Muscle layer of colon (tissue), 2 donors: ENCODE results near the gene TELO2.
"Not testable (repeated sequence)": the region's sequence is repeated elsewhere in the genome, so short reads cannot be mapped to it uniquely, and the experiment has no call there.

Source experiments
- H3K27ac ChIP-seq: one replicate; pipeline ENCODE4 v1.7.0; 2013; ENCODE audit warnings: low read depth, mild to moderate bottlenecking, low read length, moderate library complexity
- H3K27me3 ChIP-seq, 2 donors: one replicate each; pipeline ENCODE4 v1.7.0; 2013; ENCODE audit warnings: low read length in 2 of 2, mild to moderate bottlenecking in 2 of 2; ENCODE audit not compliant: insufficient read depth in 2 of 2, control insufficient read depth in 1 of 2
- H3K36me3 ChIP-seq: one replicate; pipeline ENCODE4 v1.7.0; 2013; ENCODE audit warnings: mild to moderate bottlenecking, low read length; ENCODE audit not compliant: insufficient read depth
- H3K4me1 ChIP-seq: one replicate; pipeline ENCODE4 v1.7.0; 2013; ENCODE audit warnings: mild to moderate bottlenecking, low read length; ENCODE audit not compliant: insufficient read depth
- H3K4me3 ChIP-seq, 2 donors: one replicate each; pipeline ENCODE4 v1.7.0; 2013; ENCODE audit warnings: low read length in 2 of 2, low read depth in 1 of 2, mild to moderate bottlenecking in 1 of 2, moderate library complexity in 1 of 2
- H3K9ac ChIP-seq: one replicate; pipeline ENCODE4 v1.7.0; 2013; ENCODE audit warnings: low read length
- H3K9me3 ChIP-seq: one replicate; pipeline ENCODE4 v1.7.0; 2013; ENCODE audit warnings: mild to moderate bottlenecking, low read length
- donor health status: abdominal sarcoma.
- donor health status: Adenocarcinoma of cecum.

TELO2 gene

GRCh38 chr16:1470481-1471251 is 22.5 kb upstream of the TELO2 start:
- H3K4me1 ChIP-seq: peaks cover 25% of the 10 kb centered on the region
- no peak overlapping the region for H3K27ac ChIP-seq
- H3K4me3 ChIP-seq: no peak overlapping the region
- H3K9me3 ChIP-seq: no peaks in the 10 kb centered on the region
- H3K27me3 ChIP-seq: no peaks in the 10 kb centered on the region
- no peak overlapping the region for H3K9ac ChIP-seq
- no peaks in the 10 kb centered on the region for H3K36me3 ChIP-seq

DNA sequence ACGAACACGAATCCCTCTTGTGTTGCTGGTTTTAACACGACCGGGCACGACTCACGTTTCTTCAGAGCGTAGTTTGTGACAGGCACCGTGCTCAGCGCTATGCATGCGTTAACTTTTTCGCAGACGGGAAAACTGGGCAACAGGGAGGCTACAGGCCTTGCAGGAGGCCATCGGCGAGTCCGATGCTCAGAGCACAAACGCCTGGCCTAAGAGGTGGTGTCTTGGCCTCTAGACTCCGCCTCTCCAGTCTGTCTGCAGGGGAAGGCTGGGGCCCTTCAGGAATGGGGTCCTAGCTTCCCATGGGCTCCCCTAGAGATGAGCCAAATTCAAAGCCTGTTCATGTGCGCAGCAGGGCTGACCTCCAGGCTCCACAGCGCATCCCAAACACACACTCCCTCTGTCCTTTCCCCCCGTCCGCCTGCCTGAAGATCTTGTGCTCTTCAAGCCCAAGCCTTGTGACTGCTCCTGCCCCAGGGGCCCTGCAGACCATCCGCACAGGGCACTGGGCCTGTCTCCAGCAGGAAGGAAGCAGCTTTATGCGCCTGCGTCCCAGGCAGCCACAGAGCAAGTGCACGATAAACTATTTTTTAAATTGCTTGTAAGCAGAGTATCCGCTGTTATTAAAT is 21.5 kb upstream of the TELO2 start:
- H3K36me3 ChIP-seq: no peaks in the 10 kb centered on the region
- no peak overlapping the region for H3K9ac ChIP-seq
- no peaks in the 10 kb centered on the region for H3K9me3 ChIP-seq
- peaks cover 29% of the 10 kb centered on the region for H3K4me1 ChIP-seq
- no peaks in the 10 kb centered on the region for H3K27me3 ChIP-seq
- no peak overlapping the region for H3K4me3 ChIP-seq
- no peak overlapping the region for H3K27ac ChIP-seq

GRCh38 chr16:1472974-1473373 is 20.2 kb upstream of the TELO2 start:
- H3K27me3 ChIP-seq: no peaks in the 10 kb centered on the region
- no peak overlapping the region for H3K4me3 ChIP-seq
- no peaks in the 10 kb centered on the region for H3K36me3 ChIP-seq
- H3K4me1 ChIP-seq: peaks cover 29% of the 10 kb centered on the region
- no peak overlapping the region for H3K27ac ChIP-seq
- H3K9me3 ChIP-seq: no peaks in the 10 kb centered on the region
- H3K9ac ChIP-seq: no peak overlapping the region

GRCh38 chr16:1474082-1474795 is 18.9 kb upstream of the TELO2 start:
- Histone ChIP-seq H3K9ac (peak overlapping the region; percentile 45), H3K4me3 (peak overlapping the region; percentile 66 to 87), H3K27ac (peak overlapping the region; percentile 71), H3K36me3 (no peaks in the 10 kb centered on the region), H3K4me1 (peaks cover 29% of the 10 kb centered on the region), H3K27me3 (no peaks in the 10 kb centered on the region), H3K9me3 (no peaks in the 10 kb centered on the region)

DNA sequence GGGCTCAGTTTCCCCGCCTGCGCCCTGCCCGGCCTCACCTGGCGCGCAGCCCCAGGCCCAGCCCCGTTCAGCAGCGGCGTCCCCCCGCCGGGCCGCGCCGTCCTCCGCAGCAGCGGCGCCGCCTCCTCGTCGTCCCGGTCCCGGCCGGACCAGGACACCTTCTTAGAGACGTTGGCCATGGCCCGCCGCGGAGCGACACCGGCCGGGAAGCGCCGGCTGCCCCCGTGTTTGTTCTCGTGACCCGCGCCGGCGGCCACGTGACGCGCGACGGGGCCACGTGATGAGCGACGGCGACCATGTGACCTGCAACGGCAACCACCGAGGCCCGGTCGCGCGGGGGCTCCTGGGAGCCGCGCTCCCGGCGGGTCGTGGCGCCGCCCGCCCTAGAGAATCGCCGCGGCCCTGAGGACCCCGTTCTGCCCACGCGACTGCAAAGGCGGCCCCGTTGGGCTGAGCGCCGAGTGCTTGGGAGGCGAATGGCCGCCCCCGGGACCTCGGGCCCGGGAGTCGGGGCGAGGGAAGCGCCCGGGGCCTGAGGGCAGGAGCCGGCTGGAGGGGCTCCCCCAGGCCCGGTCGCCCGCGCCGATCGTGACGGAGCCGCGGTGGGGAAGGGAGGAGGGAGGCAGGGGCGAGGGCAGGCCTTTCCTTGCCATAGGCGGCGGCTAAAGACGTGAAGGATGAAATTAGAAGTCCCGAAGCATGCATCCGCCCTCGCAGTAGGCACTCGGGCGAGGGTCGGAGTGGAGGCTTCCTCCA is 18.2 kb upstream of the TELO2 start, which contains the start of gene CLCN7:
CLCN7 (minus strand) TSS at position 233 of the 756 bp plus-strand sequence; CDS start at position 179, 54 bp downstream.
- H3K27ac ChIP-seq: peak within 1 kb of the TSS; percentile 71
- no peaks in the 10 kb centered on the region for H3K27me3 ChIP-seq
- no peaks in the 10 kb centered on the region for H3K9me3 ChIP-seq
- H3K9ac ChIP-seq: peak within 1 kb of the TSS; percentile 86
- H3K4me1 ChIP-seq: peaks cover 29% of the 10 kb centered on the region
- peak within 1 kb of the TSS; percentile 66 to 87 for H3K4me3 ChIP-seq
- H3K36me3 ChIP-seq: no peaks in the 10 kb centered on the region

DNA sequence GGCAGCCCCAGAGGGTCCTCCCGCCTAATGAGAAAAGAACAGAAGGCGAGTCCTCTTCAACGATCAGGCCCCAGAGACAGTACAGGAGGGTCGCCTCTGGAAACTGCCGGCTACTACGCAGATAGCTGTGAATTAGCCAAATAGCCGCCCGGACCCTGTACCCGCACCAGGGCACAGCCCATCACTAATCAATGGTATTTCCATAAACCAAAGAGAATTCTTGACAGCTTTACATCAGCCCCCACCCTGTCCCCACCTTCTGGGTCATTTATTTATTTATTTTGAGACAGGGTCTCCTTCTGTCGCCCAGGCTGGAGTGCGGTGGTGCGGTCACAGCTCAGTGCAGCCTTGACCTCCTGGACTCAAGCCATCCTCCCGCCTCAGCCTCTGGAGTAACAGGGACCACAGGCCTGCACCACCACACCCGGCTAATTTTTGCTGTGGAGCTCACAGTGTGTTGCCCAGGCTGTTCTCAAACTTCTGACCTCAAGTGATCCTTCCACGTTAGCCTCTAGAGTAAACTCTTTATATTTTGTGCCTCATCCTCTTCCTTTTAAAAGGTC is 17.5 kb upstream of the TELO2 start:
- H3K36me3 ChIP-seq: no peaks in the 10 kb centered on the region
- H3K27me3 ChIP-seq: no peaks in the 10 kb centered on the region
- peak overlapping the region; percentile 66 to 87 for H3K4me3 ChIP-seq
- H3K27ac ChIP-seq: peak overlapping the region; percentile 71
- H3K4me1 ChIP-seq: peaks cover 23% of the 10 kb centered on the region
- H3K9me3 ChIP-seq: no peaks in the 10 kb centered on the region
- peak overlapping the region; percentile 86 for H3K9ac ChIP-seq

GRCh38 chr16:1477033-1477432 is 16.1 kb upstream of the TELO2 start:
- Histone ChIP-seq H3K4me3 (no peak overlapping the region), H3K9me3 (no peaks in the 10 kb centered on the region), H3K27me3 (no peaks in the 10 kb centered on the region), H3K36me3 (no peaks in the 10 kb centered on the region), H3K27ac (no peak overlapping the region), H3K9ac (no peak overlapping the region), H3K4me1 (peaks cover 22% of the 10 kb centered on the region)

GRCh38 chr16:1478937-1479336 is 14.2 kb upstream of the TELO2 start:
- not testable (repeated sequence) for H3K4me3 ChIP-seq, H3K36me3 ChIP-seq, H3K27ac ChIP-seq, H3K27me3 ChIP-seq, H3K9ac ChIP-seq, H3K9me3 ChIP-seq
- H3K4me1 ChIP-seq: peaks cover 12% of the 10 kb centered on the region

DNA sequence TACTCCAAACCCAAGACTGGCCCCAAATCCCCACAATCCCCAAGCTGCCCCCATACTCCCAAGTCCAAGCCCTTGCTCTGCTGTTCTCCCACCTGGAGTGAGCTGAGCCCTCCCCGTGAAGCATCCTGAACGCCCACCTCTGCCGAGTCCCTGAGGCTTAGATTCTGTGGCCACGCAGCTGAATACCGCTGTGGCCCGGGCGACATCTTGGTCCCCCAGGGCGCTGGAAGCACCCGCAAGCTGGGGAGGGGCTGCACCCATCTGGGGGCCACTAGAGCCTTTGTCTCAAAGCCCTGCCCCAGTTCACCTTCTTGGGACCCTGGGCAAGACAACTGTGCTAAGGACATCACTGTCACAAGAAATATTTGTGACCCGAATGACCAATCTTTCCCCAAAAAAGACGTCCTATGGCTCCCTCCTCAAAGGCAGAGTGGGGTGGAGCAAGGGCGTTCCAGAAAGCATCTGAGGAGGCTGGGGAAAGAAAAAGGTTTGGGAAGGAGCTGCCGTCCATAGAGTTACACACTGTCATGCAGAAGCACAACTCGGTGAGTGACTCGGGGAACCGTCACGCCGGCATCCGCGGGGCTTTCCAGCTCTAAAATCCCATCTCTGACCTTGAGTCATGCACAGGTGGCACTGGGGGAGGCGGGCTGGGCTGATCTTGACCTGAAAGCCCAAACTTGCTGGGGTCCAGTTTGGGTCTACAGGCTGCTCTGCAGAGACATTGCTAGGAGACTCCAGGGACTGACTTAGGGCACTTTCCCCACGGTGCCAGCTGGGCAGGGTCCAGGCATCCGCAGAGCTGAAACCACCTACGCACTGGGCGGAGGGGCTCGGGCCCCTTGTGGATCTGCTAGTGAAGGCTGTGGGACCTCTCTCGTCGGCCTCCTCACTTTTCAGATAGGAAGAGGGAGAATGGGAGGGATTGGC is 11.0 kb upstream of the TELO2 start:
- no peaks in the 10 kb centered on the region for H3K27me3 ChIP-seq
- no peak overlapping the region for H3K27ac ChIP-seq
- H3K4me1 ChIP-seq: no peaks in the 10 kb centered on the region
- H3K9me3 ChIP-seq: no peaks in the 10 kb centered on the region
- H3K36me3 ChIP-seq: no peaks in the 10 kb centered on the region
- no peak overlapping the region for H3K4me3 ChIP-seq
- no peak overlapping the region for H3K9ac ChIP-seq

DNA sequence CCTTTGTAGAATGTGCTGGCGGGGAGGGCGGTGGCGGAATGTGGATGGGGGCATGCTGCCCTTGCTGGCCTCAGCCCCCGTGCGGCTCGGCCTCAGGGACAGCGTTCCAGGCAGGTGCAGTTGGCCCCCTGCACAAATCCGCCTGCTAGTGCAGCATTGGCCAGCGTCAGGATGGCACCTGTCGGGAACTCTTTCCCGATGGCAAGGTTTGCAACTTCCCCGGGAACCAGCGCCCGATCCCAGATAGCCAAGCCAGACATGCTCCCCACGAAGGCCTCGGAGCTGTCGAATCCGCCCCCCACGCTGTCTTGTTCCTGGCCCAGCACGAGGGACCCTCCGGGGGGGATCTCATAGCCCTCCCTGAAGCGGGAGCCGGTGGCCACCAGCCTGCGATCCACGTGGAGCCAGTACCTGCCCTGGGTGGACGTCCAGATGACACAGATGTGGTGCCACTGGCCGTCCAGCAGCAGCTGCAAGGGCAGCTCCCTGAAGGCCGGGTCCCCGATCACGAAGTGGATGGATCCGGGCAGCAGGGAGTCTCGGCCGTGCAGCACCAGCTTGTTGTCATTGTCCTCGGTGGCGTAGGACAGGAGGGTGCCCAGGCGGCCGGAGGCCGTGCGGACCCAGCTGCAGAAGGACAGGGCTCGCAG is 7.2 kb upstream of the TELO2 start:
- H3K4me1 ChIP-seq: no peaks in the 10 kb centered on the region
- H3K4me3 ChIP-seq: no peak overlapping the region
- H3K36me3 ChIP-seq: no peaks in the 10 kb centered on the region
- no peaks in the 10 kb centered on the region for H3K27me3 ChIP-seq
- H3K27ac ChIP-seq: no peak overlapping the region
- H3K9me3 ChIP-seq: no peaks in the 10 kb centered on the region
- H3K9ac ChIP-seq: no peak overlapping the region
